Renal cortex interstitium (tissue), 11 donors: ENCODE data around the gene CFAP299. TPM values are rescaled to one million over a fixed set of nuclear protein-coding genes. Genes with fewer than 3 reads are reported as not detected.

Experiments used
- DNase-seq, 11 donors: peaks; one replicate each; pipeline ENCODE4 v3.0.0-alpha.2; 2013; ENCODE audit warnings: low read depth in 9 of 11, low spot score in 4 of 11; ENCODE audit errors: extremely low read depth in 1 of 11
- polyA plus RNA-seq, 3 donors: library from polyadenylated mRNA; unstranded; fragments of 120-200 nt; gene quantifications; one replicate each; pipeline ENCODE4 v1.2.1, GENCODE V29; 2013; ENCODE audit not compliant: insufficient read length in 3 of 3

Gene CFAP299
- polyA plus RNA-seq, 3 donors = 0.45 to 1.2 (median 0.49) TPM

- DNase-seq = no peak
These were observed 46.7 kb downstream of the CFAP299 start for GRCh38 chr4:80382090-80382832.

DNA sequence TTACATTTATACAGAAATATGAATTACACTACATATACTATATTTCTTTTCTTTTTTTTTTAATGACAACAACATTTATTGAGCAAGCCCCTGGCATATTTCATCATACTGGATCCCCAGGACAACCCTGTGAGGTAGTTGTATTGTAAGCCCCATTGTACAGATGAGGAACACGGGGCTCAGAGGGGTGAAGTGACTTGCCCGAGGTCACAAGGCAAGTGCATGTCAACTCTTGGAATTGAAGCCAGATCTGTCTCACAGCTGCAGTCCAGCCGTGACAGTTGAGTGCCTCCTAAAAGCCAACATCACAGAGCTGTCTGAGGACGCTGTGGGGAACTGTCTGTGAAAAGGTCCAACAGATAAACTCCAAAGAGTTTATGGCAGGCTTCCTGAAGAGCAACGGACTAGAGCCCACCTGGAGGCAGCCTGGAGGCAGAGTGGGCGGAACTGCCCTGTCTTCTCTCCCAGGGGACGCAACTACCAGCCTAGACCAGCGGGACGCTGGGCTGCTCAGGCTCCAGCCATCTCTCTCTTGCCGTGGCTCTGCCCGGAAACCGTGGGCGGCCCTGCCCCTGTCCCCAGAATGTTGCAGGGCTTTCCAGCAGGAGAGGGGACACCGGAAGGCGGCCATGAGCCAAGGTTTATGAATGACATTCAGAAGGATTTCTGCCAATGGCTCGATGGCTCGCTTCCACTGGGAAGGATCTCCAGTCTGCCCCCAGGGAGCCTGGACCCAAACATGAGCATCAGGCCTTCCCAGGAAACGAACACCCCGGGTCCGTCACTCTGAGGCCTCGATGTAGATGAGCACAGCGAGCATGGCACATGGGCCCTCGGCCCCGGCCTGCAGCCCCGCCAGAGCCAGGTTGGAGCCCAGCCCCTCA is 50.1 kb downstream of the CFAP299 start:
- DNase-seq = no peak

- DNase-seq = no peak
These were observed 50.9 kb downstream of the CFAP299 start for GRCh38 chr4:80386281-80386886.

GRCh38 chr4:80387390-80388283 is 52.1 kb downstream of the CFAP299 start:
- DNase-seq = no peak

- no peak for DNase-seq
These were observed 52.7 kb downstream of the CFAP299 start for GRCh38 chr4:80388284-80388607.

GRCh38 chr4:80390178-80390577 is 54.6 kb downstream of the CFAP299 start:
- no peak for DNase-seq

DNA sequence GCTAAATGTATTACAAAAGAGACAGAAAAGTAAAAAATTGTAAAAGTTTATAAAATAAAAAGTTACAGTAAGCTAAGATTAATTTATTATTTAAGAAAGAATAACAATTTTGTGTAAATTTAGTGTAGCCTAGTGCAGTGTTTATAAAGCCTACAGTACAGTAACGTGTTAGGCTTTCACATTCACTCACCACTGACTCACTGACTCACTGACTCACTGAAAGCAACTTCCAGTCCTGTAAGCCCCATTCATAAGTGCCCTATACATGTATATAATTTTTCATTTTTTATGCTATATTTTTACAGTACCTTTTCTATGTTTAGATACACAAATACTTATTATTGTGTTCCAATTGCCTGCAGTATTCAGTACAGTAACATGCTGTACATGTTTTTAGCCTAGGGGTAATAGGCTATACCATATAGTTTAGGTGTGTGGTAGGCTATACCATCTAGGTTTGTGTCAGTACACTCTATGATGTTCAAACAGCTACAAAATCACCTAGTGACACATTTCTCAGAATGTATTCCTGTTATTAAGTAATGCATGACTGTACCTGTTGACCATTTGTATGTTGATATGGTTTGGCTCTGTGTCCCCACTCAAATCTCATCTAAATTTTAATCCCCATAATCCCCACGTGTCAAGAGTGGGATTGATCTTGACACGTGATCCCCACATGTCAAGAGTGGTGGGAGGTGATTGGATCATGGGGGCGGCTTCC is 57.9 kb downstream of the CFAP299 start:
- no peak for DNase-seq

- no peak for DNase-seq
These were observed 58.4 kb downstream of the CFAP299 start for GRCh38 chr4:80393970-80394250.

GRCh38 chr4:80407246-80407645 is 71.7 kb downstream of the CFAP299 start:
- DNase-seq = no peak

GRCh38 chr4:80409809-80410208 is 74.3 kb downstream of the CFAP299 start:
- no peak for DNase-seq

DNA sequence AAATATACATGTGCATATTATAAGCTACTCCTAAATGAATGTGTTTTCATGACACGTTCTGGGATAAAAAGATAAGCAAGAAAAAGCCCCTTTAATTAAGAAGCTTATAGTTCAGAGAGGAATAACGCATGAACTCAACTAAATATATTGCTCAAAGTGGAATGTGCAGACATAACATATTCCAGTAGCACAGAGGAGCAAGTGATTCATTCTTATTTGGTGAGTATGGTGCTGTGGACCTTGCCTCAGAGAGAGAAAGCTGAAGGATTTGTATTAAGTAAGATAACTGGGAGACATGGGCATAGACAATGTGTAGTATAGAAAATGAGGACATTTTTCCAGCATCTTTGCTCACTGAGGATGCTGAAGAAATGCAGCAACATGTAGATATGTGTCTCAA is 76.8 kb downstream of the CFAP299 start:
- no peak for DNase-seq

DNA sequence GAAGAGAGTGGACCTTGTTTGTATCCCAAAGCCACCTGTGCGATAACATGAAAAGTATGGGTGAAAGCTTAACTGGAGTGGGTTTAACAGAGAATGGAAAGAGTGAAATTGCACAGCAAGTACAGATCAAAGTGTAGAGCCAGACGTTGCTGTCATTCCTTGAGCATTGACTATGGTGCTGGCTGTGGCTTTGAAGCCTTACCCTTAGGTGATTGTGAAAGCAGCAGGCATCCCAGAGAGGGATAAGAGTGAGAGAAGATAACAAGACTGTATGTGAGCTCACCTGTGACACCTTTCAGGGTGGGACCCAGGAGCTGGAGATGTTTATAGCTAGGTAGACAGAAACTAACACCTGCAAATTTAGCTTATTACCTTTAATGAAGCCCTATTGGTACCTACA is 77.6 kb downstream of the CFAP299 start:
- no peak for DNase-seq

- no peak for DNase-seq
These were observed 81.5 kb downstream of the CFAP299 start for GRCh38 chr4:80417019-80417418.

GRCh38 chr4:80419946-80420345 is 84.4 kb downstream of the CFAP299 start:
- no peak for DNase-seq

DNA sequence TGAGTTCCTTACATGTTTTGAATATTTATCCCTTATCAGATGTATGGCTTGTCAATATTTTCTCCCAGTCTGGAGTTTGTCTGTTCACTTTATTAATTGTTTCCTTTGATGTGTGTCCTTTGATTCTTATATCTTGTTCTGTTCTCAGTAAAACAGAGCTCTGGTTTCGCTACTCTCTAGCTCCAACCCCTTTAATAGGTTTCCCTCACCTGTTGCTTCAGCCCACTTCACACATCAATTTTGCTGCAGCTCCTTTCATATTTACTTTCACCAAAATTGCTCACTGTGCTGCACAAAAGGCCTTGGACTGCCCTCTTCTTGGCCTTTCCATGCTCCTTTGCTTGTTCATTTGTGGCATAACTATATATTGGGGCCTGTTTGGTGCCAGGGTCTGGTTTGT is 85.1 kb downstream of the CFAP299 start:
- DNase-seq = no peak

GRCh38 chr4:80422727-80423404 is 87.3 kb downstream of the CFAP299 start:
- DNase-seq = no peak

DNA sequence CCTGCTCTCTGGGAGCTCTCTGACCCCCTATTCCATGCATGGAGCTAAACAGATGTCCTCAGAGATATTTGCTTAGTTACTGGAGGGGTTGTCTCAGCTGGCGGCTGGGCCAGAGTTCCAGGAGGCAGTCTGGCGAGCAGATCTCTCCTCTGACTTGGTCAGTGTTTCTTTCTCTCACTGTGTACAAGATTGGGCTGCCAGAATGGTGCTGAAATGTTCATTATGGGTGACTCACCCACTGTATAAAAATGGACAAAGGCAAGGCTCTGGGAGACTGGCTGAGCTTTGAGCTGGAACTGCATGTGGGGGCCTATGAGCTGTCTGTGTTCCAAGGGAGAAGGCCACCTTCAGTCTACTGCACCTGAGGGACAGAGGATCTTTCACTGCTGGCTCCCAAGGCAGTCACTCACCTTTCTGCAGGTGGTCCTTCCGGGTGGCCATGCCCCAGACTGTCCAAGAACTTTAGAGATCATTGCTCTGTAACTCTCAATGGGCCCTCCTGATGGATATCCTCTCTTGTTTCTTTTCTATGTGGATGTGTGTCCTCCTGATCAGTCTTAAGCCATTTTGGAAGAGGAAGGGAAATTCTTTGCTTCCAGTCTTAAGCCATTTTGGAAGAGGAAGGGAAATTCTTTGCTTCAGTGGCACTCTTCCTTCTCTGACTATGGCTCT is 88.2 kb downstream of the CFAP299 start:
- DNase-seq = no peak

DNA sequence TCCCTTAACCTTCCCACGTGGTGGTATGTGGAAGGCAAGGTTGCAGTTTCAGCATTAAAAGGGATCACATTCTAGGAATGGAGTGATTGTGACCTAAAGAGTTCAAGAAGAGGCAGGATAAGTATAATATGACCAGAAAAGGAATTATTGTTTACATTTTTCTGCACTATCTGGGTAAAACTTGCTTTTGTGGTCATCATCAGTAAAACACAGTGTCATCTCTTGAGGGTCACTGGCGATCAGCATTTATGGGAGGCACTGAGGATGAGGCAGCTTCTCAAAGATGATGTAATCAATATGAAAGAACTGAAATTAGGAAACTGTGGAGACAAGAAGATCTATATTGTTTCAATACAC is 88.7 kb downstream of the CFAP299 start:
- DNase-seq = no peak
